OCI-LY1 (cell line): ENCODE measurements around the gene ETV5.

Experiments used
- H2AFZ ChIP-seq: fragments of 200-600 bp; sonication (generic), shearing (Covaris generic); 2 replicates; pipeline ENCODE4 v1.6.0; 2014; ENCODE audit warnings: antibody characterized with exemption, mild to moderate bottlenecking, low read length
- H3F3A ChIP-seq: fragments of 200-600 bp; sonication (generic), shearing (Covaris generic); 2 replicates; pipeline ENCODE4 v1.6.0; 2014; ENCODE audit warnings: mild to moderate bottlenecking, antibody characterized with exemption, low read length, moderate library complexity; ENCODE audit not compliant: insufficient read depth
- H3K27ac ChIP-seq: fragments of 200-600 bp; sonication (generic); 2 replicates; pipeline ENCODE4 v1.5.1; 2014; ENCODE audit warnings: low read length, mixed run types, mild to moderate bottlenecking, low read depth; ENCODE audit not compliant: poor library complexity, severe bottlenecking
- H3K27me3 ChIP-seq: fragments of 200-600 bp; sonication (generic); 2 replicates; pipeline ENCODE4 v1.6.0; 2014; ENCODE audit warnings: antibody characterized with exemption, mild to moderate bottlenecking, low read length, moderate library complexity; ENCODE audit not compliant: insufficient read depth
- H3K36me3 ChIP-seq: fragments of 200-600 bp; sonication (generic); 2 replicates; pipeline ENCODE4 v1.6.1; 2014; ENCODE audit warnings: mild to moderate bottlenecking, antibody characterized with exemption, low read length, moderate library complexity, mixed read lengths; ENCODE audit not compliant: insufficient read depth
- H3K4me1 ChIP-seq: fragments of 200-600 bp; sonication (generic); 2 replicates; pipeline ENCODE4 v1.5.1; 2014; ENCODE audit warnings: mild to moderate bottlenecking, low read length, moderate library complexity; ENCODE audit not compliant: insufficient read depth, severe bottlenecking
- H3K4me2 ChIP-seq: fragments of 200-600 bp; sonication (generic), shearing (Covaris generic); 2 replicates; pipeline ENCODE4 v1.6.1; 2014; ENCODE audit warnings: low read length
- H3K4me3 ChIP-seq: fragments of 200-600 bp; sonication (generic); 2 replicates; pipeline ENCODE4 v1.5.1; 2014; ENCODE audit warnings: low read length, low read depth, mild to moderate bottlenecking, mixed read lengths; ENCODE audit not compliant: poor library complexity, severe bottlenecking
- H3K79me2 ChIP-seq: fragments of 200-600 bp; shearing (Covaris generic); 2 replicates; pipeline ENCODE4 v1.6.1; 2016; ENCODE audit warnings: mixed run types, low read length, mixed read lengths; ENCODE audit not compliant: insufficient read depth
- H3K9ac ChIP-seq: fragments of 200-600 bp; sonication (generic), shearing (Covaris generic); 2 replicates; pipeline ENCODE4 v1.6.1; 2014; ENCODE audit warnings: mild to moderate bottlenecking, low read length, mixed read lengths
- H3K9me2 ChIP-seq: fragments of 200-600 bp; sonication (generic), shearing (Covaris generic); 2 replicates; pipeline ENCODE4 v1.6.1; 2014; ENCODE audit warnings: low read depth, mild to moderate bottlenecking, low read length, mixed read lengths
- H3K9me3 ChIP-seq: fragments of 200-600 bp; shearing (Covaris generic); 2 replicates; pipeline ENCODE4 v1.6.1; 2014; ENCODE audit warnings: low read length, mixed read lengths
- H4K20me1 ChIP-seq: fragments of 200-600 bp; sonication (generic), shearing (Covaris generic); 2 replicates; pipeline ENCODE4 v1.6.0; 2016; ENCODE audit warnings: mild to moderate bottlenecking, low read length; ENCODE audit not compliant: insufficient read depth
- CTCF ChIP-seq: fragments of 200-600 bp; sonication (generic), shearing (Covaris generic); IDR thresholded peaks from 2 replicates; pipeline ENCODE4 v1.5.1; 2017; ENCODE audit warnings: mild to moderate bottlenecking, antibody characterized with exemption, low read length, moderate library complexity, mixed read lengths
- EZH2 ChIP-seq: fragments of 200-600 bp; sonication (generic), shearing (Covaris generic); IDR thresholded peaks from 2 replicates; pipeline ENCODE4 v1.8.0; 2017; ENCODE audit warnings: borderline replicate concordance, mixed run types, mild to moderate bottlenecking, antibody characterized with exemption, low read length, moderate library complexity, mixed read lengths

Gene ETV5

GRCh38 chr3:186121968-186122367 is 13.1 kb upstream of the ETV5 start:
- no peak for TF ChIP-seq EZH2
- TF ChIP-seq CTCF: no peak
- H3K9ac ChIP-seq: no peak overlapping the region
- H3K4me3 ChIP-seq: no peak overlapping the region
- H3K4me1 ChIP-seq: no peaks in the 10 kb centered on the region
- no peaks in the 10 kb centered on the region for H3K79me2 ChIP-seq
- H3F3A ChIP-seq: no peaks in the 10 kb centered on the region
- no peaks in the 10 kb centered on the region for H3K36me3 ChIP-seq
- no peak overlapping the region for H3K4me2 ChIP-seq
- no peaks in the 10 kb centered on the region for H3K9me2 ChIP-seq
- no peaks in the 10 kb centered on the region for H3K9me3 ChIP-seq
- H3K27ac ChIP-seq: no peak overlapping the region
- no peak overlapping the region for H2AFZ ChIP-seq
- peaks cover 5% of the 10 kb centered on the region; the same call in 1 of the 2 replicates for H3K27me3 ChIP-seq
- no peaks in the 10 kb centered on the region for H4K20me1 ChIP-seq

- no peak overlapping the region for H2AFZ ChIP-seq
- no peak overlapping the region for H3K9ac ChIP-seq
- H4K20me1 ChIP-seq: no peaks in the 10 kb centered on the region
- no peak overlapping the region for H3K27ac ChIP-seq
- no peaks in the 10 kb centered on the region for H3F3A ChIP-seq
- no peaks in the 10 kb centered on the region for H3K79me2 ChIP-seq
- H3K9me2 ChIP-seq: no peaks in the 10 kb centered on the region
- H3K4me3 ChIP-seq: no peak overlapping the region
- peaks cover 5% of the 10 kb centered on the region; the same call in 1 of the 2 replicates for H3K27me3 ChIP-seq
- H3K4me1 ChIP-seq: no peaks in the 10 kb centered on the region
- TF ChIP-seq EZH2: no peak
- no peak for TF ChIP-seq CTCF
- H3K36me3 ChIP-seq: no peaks in the 10 kb centered on the region
- no peak overlapping the region for H3K4me2 ChIP-seq
- no peaks in the 10 kb centered on the region for H3K9me3 ChIP-seq
Measured at GRCh38 chr3:186121278-186121677, 12.4 kb upstream of the ETV5 start.

- Histone ChIP-seq H4K20me1 (no peaks in the 10 kb centered on the region), H3F3A (no peaks in the 10 kb centered on the region), H3K4me1 (no peaks in the 10 kb centered on the region), H3K9me2 (no peaks in the 10 kb centered on the region), H3K9ac (no peak overlapping the region), H3K9me3 (no peaks in the 10 kb centered on the region), H2AFZ (no peak overlapping the region), H3K4me2 (no peak overlapping the region), H3K27me3 (peaks cover 13% of the 10 kb centered on the region; the same call in 1 of the 2 replicates), H3K79me2 (no peaks in the 10 kb centered on the region), H3K27ac (no peak overlapping the region), H3K4me3 (no peak overlapping the region), H3K36me3 (no peaks in the 10 kb centered on the region)
- TF ChIP-seq EZH2: no peak
Measured at GRCh38 chr3:186119499-186119898, 10.6 kb upstream of the ETV5 start.

GRCh38 chr3:186118692-186119091 is 9.8 kb upstream of the ETV5 start:
- no peak overlapping the region for H3K4me2 ChIP-seq
- no peaks in the 10 kb centered on the region for H3K36me3 ChIP-seq
- no peaks in the 10 kb centered on the region for H3K9me2 ChIP-seq
- no peak overlapping the region for H3K9ac ChIP-seq
- H3K27me3 ChIP-seq: peaks cover 13% of the 10 kb centered on the region; the same call in 1 of the 2 replicates
- no peaks in the 10 kb centered on the region for H4K20me1 ChIP-seq
- H3K27ac ChIP-seq: no peak overlapping the region
- no peak overlapping the region for H3K4me3 ChIP-seq
- TF ChIP-seq CTCF: no peak
- TF ChIP-seq EZH2: no peak
- no peaks in the 10 kb centered on the region for H3F3A ChIP-seq
- H3K4me1 ChIP-seq: no peaks in the 10 kb centered on the region
- H3K9me3 ChIP-seq: no peaks in the 10 kb centered on the region
- no peaks in the 10 kb centered on the region for H3K79me2 ChIP-seq
- no peak overlapping the region for H2AFZ ChIP-seq
